H1 (cell line): ENCODE data around the gene TECTB. TPM values are rescaled to one million over a fixed set of nuclear protein-coding genes. Genes with fewer than 3 reads are reported as not detected.

Source experiments
- CTCF ChIA-PET: fragments of 300-600 bp; sonication (Branson Sonifier 250); formaldehyde crosslinking; loops from one replicate; lab custom pipeline; 2021; ENCODE audit not compliant: partially characterized antibody; lab: Charles Lee
- POLR2A ChIA-PET: fragments of 300-600 bp; sonication (Branson Sonifier 250); formaldehyde crosslinking; loops from one replicate; lab custom pipeline; 2021; ENCODE audit warnings: inconsistent platforms; ENCODE audit not compliant: partially characterized antibody; lab: Charles Lee
- DNase-seq, 2 experiments: peaks; one replicate each; pipeline versions ENCODE4 v3.0.0 to v3.0.0-alpha.2; 2010 to 2022; ENCODE audit warnings: low spot score in 2 of 2, low read depth in 1 of 2, mixed read lengths in 1 of 2
- FAIRE-seq: peaks from 2 replicates; lab custom pipeline; 2011; peaks lifted over from hg19 to GRCh38; lab: Jason Lieb, UNC
- H2AFZ ChIP-seq: 2 replicates; pipeline ENCODE4 v1.8.1; 2012; ENCODE audit warnings: low read length, inconsistent platforms
- H2AK5ac ChIP-seq: 2 replicates; pipeline ENCODE4 v1.6.1; 2013; ENCODE audit warnings: low read depth, low read length
- H2BK120ac ChIP-seq: replicated peaks from 2 replicates; pipeline ENCODE3; 2013; ENCODE audit warnings: low read depth, low read length, inconsistent platforms
- H2BK12ac ChIP-seq: 2 replicates; pipeline ENCODE4 v1.6.1; 2013; ENCODE audit warnings: low read depth, low read length
- H2BK15ac ChIP-seq: 2 replicates; pipeline ENCODE4 v1.6.1; 2013; ENCODE audit warnings: low read length
- H2BK20ac ChIP-seq: 2 replicates; pipeline ENCODE4 v1.6.1; 2013; ENCODE audit warnings: low read length
- H2BK5ac ChIP-seq: 2 replicates; pipeline ENCODE4 v1.6.1; 2013; ENCODE audit warnings: low read depth, low read length
- H3K14ac ChIP-seq: 2 replicates; pipeline ENCODE4 v1.6.1; 2013; ENCODE audit warnings: inconsistent platforms; ENCODE audit not compliant: insufficient read length
- H3K18ac ChIP-seq: 2 replicates; pipeline ENCODE4 v1.6.1; 2013; ENCODE audit warnings: low read length; ENCODE audit errors: extremely low read depth
- H3K23ac ChIP-seq: 2 replicates; pipeline ENCODE4 v1.6.1; 2013; ENCODE audit warnings: inconsistent platforms; ENCODE audit not compliant: insufficient read length
- H3K23me2 ChIP-seq: 2 replicates; pipeline ENCODE4 v1.6.1; 2013; ENCODE audit warnings: low read depth, low read length
- H3K27ac ChIP-seq: 2 replicates; pipeline ENCODE4 v1.6.1; 2011; ENCODE audit warnings: low read depth, low read length, inconsistent platforms
- H3K27me3 ChIP-seq, 4 experiments: replicated peaks in 1 of 4; 1 replicate in 1 of 4; 2 replicates in 3 of 4; pipeline versions ENCODE4 v1.6.1 to v1.8.1; 2011 to 2013; ENCODE audit warnings: low read length in 3 of 4, mild to moderate bottlenecking in 3 of 4, inconsistent platforms in 2 of 4, mixed read lengths in 2 of 4, moderate library complexity in 1 of 4; ENCODE audit not compliant: control insufficient read depth in 3 of 4, insufficient read depth in 3 of 4; ENCODE audit errors: extremely low read depth in 1 of 4
- H3K36me3 ChIP-seq, 4 experiments: 2 replicates each; pipeline versions ENCODE4 v1.6.1 to v1.8.1; 2011 to 2013; ENCODE audit warnings: mild to moderate bottlenecking in 4 of 4, low read length in 3 of 4, moderate library complexity in 2 of 4, control low read depth in 1 of 4, inconsistent platforms in 1 of 4; ENCODE audit not compliant: insufficient read depth in 4 of 4, control insufficient read depth in 2 of 4
- H3K4ac ChIP-seq: replicated peaks from 2 replicates; pipeline ENCODE3; 2013; ENCODE audit warnings: low read length, low read depth, mixed read lengths, inconsistent platforms; ENCODE audit not compliant: insufficient read length
- H3K4me1 ChIP-seq, 4 experiments: replicated peaks in 1 of 4; 1 replicate in 1 of 4; 2 replicates in 3 of 4; pipeline versions ENCODE4 v1.6.1 to v1.8.1; 2011 to 2013; ENCODE audit warnings: low read length in 3 of 4, inconsistent platforms in 2 of 4, mixed read lengths in 1 of 4; ENCODE audit not compliant: insufficient read depth in 4 of 4, control insufficient read depth in 3 of 4
- H3K4me2 ChIP-seq, 2 experiments: 2 replicates each; pipeline versions ENCODE4 v1.6.1 to v1.8.1; 2011 to 2013; ENCODE audit warnings: low read depth in 2 of 2, low read length in 2 of 2, control low read depth in 1 of 2, inconsistent platforms in 1 of 2, mild to moderate bottlenecking in 1 of 2; ENCODE audit not compliant: insufficient read depth in 1 of 2
- H3K4me3 ChIP-seq, 4 experiments: fragments of 200-600, 300-600 bp in 1 of 4; sonication (generic), shearing (Covaris generic), sonication (Bioruptor Twin) in 1 of 4; 2 replicates each; pipeline versions ENCODE4 v1.5.1 to v1.8.1; 2011 to 2016; ENCODE audit warnings: low read length in 4 of 4, low read depth in 3 of 4, control low read depth in 2 of 4, inconsistent platforms in 2 of 4, mild to moderate bottlenecking in 2 of 4, mixed read lengths in 1 of 4, moderate library complexity in 1 of 4; ENCODE audit not compliant: insufficient read depth in 2 of 4; ENCODE audit errors: extremely low read depth in 1 of 4
- H3K56ac ChIP-seq: replicated peaks from 2 replicates; pipeline ENCODE3; 2013; ENCODE audit warnings: low read depth, mild to moderate bottlenecking, mixed read lengths, low read length, inconsistent platforms; ENCODE audit not compliant: insufficient read length
- H3K79me1 ChIP-seq: 2 replicates; pipeline ENCODE4 v1.6.1; 2013; ENCODE audit warnings: low read depth, low read length, control low read depth
- H3K79me2 ChIP-seq, 2 experiments: 2 replicates each; pipeline versions ENCODE4 v1.6.1 to v1.8.1; 2012 to 2013; ENCODE audit warnings: low read length in 2 of 2, mild to moderate bottlenecking in 2 of 2, inconsistent platforms in 1 of 2; ENCODE audit not compliant: insufficient read depth in 2 of 2, control insufficient read depth in 1 of 2
- H3K9ac ChIP-seq, 4 experiments: replicated peaks in 1 of 4; 1 replicate in 1 of 4; 2 replicates in 3 of 4; pipeline versions ENCODE4 v1.6.1 to v1.8.1; 2011 to 2013; ENCODE audit warnings: low read depth in 3 of 4, low read length in 3 of 4, control low read depth in 2 of 4, mild to moderate bottlenecking in 2 of 4, moderate library complexity in 2 of 4, inconsistent platforms in 1 of 4; ENCODE audit errors: extremely low read depth in 1 of 4
- H3K9me3 ChIP-seq, 2 experiments: 2 replicates each; pipeline versions ENCODE4 v1.6.1 to v1.8.1; 2012 to 2013; ENCODE audit warnings: mild to moderate bottlenecking in 2 of 2, moderate library complexity in 2 of 2, control low read depth in 1 of 2, inconsistent platforms in 1 of 2, low read depth in 1 of 2, low read length in 1 of 2, mixed read lengths in 1 of 2; ENCODE audit not compliant: insufficient read depth in 2 of 2
- H4K20me1 ChIP-seq, 2 experiments: replicated peaks in 1 of 2; 2 replicates each; pipeline versions ENCODE3 to v1.8.1; 2011 to 2013; ENCODE audit warnings: inconsistent platforms in 2 of 2, low read length in 2 of 2, mild to moderate bottlenecking in 1 of 2; ENCODE audit not compliant: insufficient read depth in 2 of 2, control insufficient read depth in 1 of 2
- H4K5ac ChIP-seq: 2 replicates; pipeline ENCODE4 v1.6.1; 2013; ENCODE audit warnings: low read length, low read depth, mixed read lengths, inconsistent platforms; ENCODE audit not compliant: insufficient read length
- H4K8ac ChIP-seq: 2 replicates; pipeline ENCODE4 v1.8.0; 2013; ENCODE audit warnings: mild to moderate bottlenecking, moderate library complexity, low read length, inconsistent platforms; ENCODE audit not compliant: insufficient read depth; ENCODE audit errors: extremely low read depth
- H4K91ac ChIP-seq: replicated peaks from 2 replicates; pipeline ENCODE3; 2013; ENCODE audit warnings: low read length, mixed read lengths, inconsistent platforms; ENCODE audit not compliant: insufficient read length
- BACH1 ChIP-seq: IDR thresholded peaks from 2 replicates; pipeline ENCODE4 v1.6.1; 2012; ENCODE audit warnings: low read length, improper control_type of control experiment
- BCL11A ChIP-seq, 2 experiments: IDR thresholded peaks; one replicate each; pipeline ENCODE4 v1.6.1; 2011; ENCODE audit warnings: low read depth in 2 of 2, low read length in 2 of 2, mild to moderate bottlenecking in 2 of 2
- JUND ChIP-seq: IDR thresholded peaks from 2 replicates; pipeline ENCODE4 v1.6.1; 2011; ENCODE audit warnings: mild to moderate bottlenecking, improper control_type of control experiment, low read length
- SIN3A ChIP-seq, 2 experiments: IDR thresholded peaks in 1 of 2; conservative IDR thresholded peaks in 1 of 2; 2 replicates each; pipeline ENCODE4 v1.6.1; 2011 to 2012; ENCODE audit warnings: low read length in 2 of 2, improper control_type of control experiment in 1 of 2, low read depth in 1 of 2, mild to moderate bottlenecking in 1 of 2
- TAF1 ChIP-seq: IDR thresholded peaks from 2 replicates; pipeline ENCODE4 v1.6.1; 2011; ENCODE audit warnings: mild to moderate bottlenecking, low read depth, low read length
- TEAD4 ChIP-seq: IDR thresholded peaks from 2 replicates; pipeline ENCODE4 v1.6.1; 2012; ENCODE audit warnings: low read depth, low read length, inconsistent platforms, mixed read lengths
- WGBS, 2 experiments: shearing (Covaris generic) in 1 of 2; methylation state at CpG; one replicate each; pipeline versions ENCODE4 v1.1.6 to v1.1.7; 2013 to 2015; ENCODE audit warnings: low lambda C conversion rate in 2 of 2, mixed read lengths in 2 of 2, inconsistent platforms in 1 of 2, low coverage in 1 of 2, missing lambda C conversion rate in 1 of 2; ENCODE audit not compliant: insufficient replicate concordance in 2 of 2, insufficient coverage in 1 of 2, insufficient read length in 1 of 2; ENCODE audit errors: extremely low coverage in 1 of 2, missing lambda C conversion rate in 1 of 2; 5-methylcytosine and 5-hydroxymethylcytosine counted together
- polyA plus RNA-seq, 7 experiments: library from polyadenylated mRNA; depleted of rRNA in 3 of 7; stranded (reverse) in 5 of 7; unstranded in 2 of 7; fragments of >200 nt in 5 of 7; fragments of 200-250 nt in 2 of 7; gene quantifications; 1 replicate in 5 of 7; 2 replicates in 1 of 7; 4 replicates in 1 of 7; pipeline versions ENCODE4 v1.2.1 to v1.2.3, GENCODE V29; 2011 to 2013; ENCODE audit warnings: missing spikeins in 2 of 7, mixed read lengths in 2 of 7
- total RNA-seq: library from RNA; stranded (reverse); fragmentation: NEBNext Ultra II Directional; extraction: Animal tissue kit (Norgen Biotek cat#: 25700); gene quantifications from 2 replicates; pipeline ENCODE4 v1.2.1, GENCODE V29; 2021
- TF ChIP-seq, protein P1 (sequence below): IDR thresholded peaks from 2 replicates; pipeline ENCODE4 v1.6.1; 2012; ENCODE audit warnings: inconsistent platforms
- TF ChIP-seq, protein P2 (sequence below): IDR thresholded peaks from 2 replicates; pipeline ENCODE4 v1.6.1; 2011; ENCODE audit warnings: low read depth, mild to moderate bottlenecking, low read length; ENCODE audit not compliant: insufficient read depth

The TECTB gene
- total and polyA plus RNA-seq, 2 of the 8 experiments (the other 6 are each of a cell fraction or from before 2014, with no cell fraction given): not detected

DNA sequence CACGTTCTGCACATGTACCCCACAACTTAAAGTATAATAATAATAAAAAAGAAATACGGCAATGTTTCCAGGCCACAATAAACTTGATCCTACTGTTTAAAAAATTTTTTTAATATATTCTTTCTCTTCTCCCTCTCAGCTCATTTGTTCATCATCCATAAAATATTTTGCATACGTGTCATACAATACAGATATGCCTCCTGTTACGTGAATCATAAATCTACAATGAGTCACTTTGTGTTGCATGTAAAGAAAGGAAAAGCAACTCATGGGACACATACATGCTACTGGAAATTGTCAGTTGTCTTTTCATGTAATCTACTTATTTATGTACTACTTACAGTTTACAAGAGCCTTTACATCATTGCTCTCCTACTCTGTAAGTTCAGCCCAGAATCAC lies 1.1 kb upstream of the TECTB start:
- Histone ChIP-seq H3K18ac (no peak overlapping the region), H3K79me1 (no peaks in the 10 kb centered on the region), H2BK5ac (no peak overlapping the region), H4K91ac (no peak overlapping the region), H3K27me3 (peaks cover 0 to 2% (median 0%) of the 10 kb centered on the region in 4 experiments; a peak in 3 of 7 replicates), H3K56ac (no peak overlapping the region), H4K20me1 (no peaks in the 10 kb centered on the region), H3K36me3 (no peaks in the 10 kb centered on the region), H3K23me2 (no peaks in the 10 kb centered on the region), H3K9ac (no peak overlapping the region), H2AK5ac (no peak overlapping the region), H3K4me1 (peaks cover 0 to 7% (median 2%) of the 10 kb centered on the region in 4 experiments; a peak in 5 of 7 replicates), H3K4me3 (no peak overlapping the region), H3K23ac (no peak overlapping the region), H2BK20ac (no peak overlapping the region), H3K9me3 (no peaks in the 10 kb centered on the region), H2BK120ac (no peak overlapping the region), H3K27ac (no peak overlapping the region), H4K5ac (no peak overlapping the region), H3K4ac (no peak overlapping the region), H3K79me2 (no peaks in the 10 kb centered on the region), H3K4me2 (no peak overlapping the region), H3K14ac (no peak overlapping the region), H2BK12ac (no peak overlapping the region), H2BK15ac (no peak overlapping the region), H4K8ac (no peak overlapping the region), H2AFZ (no peak overlapping the region)
- DNase-seq (no peak), FAIRE-seq (no peak)
- WGBS, 2 experiments: 87% methylated on average over 3 of the region's 4 CpGs; no CpG with 5 or more reads in 1 of the 2 experiments
- TF ChIP-seq BACH1: no peak
- TF ChIP-seq, protein P1, sequence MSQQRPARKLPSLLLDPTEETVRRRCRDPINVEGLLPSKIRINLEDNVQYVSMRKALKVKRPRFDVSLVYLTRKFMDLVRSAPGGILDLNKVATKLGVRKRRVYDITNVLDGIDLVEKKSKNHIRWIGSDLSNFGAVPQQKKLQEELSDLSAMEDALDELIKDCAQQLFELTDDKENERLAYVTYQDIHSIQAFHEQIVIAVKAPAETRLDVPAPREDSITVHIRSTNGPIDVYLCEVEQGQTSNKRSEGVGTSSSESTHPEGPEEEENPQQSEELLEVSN: no peak
- TF ChIP-seq TAF1: no peak
- TF ChIP-seq JUND: no peak
- no peak for TF ChIP-seq SIN3A (conservative IDR thresholded peaks at IDR 0.05 in 1 of 2, IDR thresholded peaks at IDR 0.05 in 1 of 2; ENCODE audit: low read depth in 1 of 2, low read length in 2 of 2)
- no peak for TF ChIP-seq TEAD4
- TF ChIP-seq BCL11A (IDR thresholded peaks at IDR 0.05; ENCODE audit: low read depth in 2 of 2, low read length in 2 of 2): no peak
- TF ChIP-seq, protein P2, sequence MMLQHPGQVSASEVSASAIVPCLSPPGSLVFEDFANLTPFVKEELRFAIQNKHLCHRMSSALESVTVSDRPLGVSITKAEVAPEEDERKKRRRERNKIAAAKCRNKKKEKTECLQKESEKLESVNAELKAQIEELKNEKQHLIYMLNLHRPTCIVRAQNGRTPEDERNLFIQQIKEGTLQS: no peak
- POLR2A ChIA-PET: no interaction called here
- CTCF ChIA-PET: no interaction called here
